T-helper 2 cell treated with Interferon-gamma antibody and Interleukin-4, amounts not matched to agents 5 μg/mL and 100 μg/mL, for 36 hours (primary cell): Measurements from ENCODE around the gene TRAPPC14.
"Not testable (repeated sequence)": the region's sequence is repeated elsewhere in the genome, so short reads cannot be mapped to it uniquely, and the experiment has no call there.

Source experiments
- DNase-seq: peaks from one replicate; pipeline ENCODE4 v3.0.0; 2021; ENCODE audit warnings: low spot score
- H3K27ac Mint-ChIP-seq: one replicate; pipeline ENCODE4 v1.8.0; 2021; ENCODE audit warnings: mild to moderate bottlenecking, mixed read lengths
- H3K27me3 Mint-ChIP-seq: one replicate; pipeline ENCODE4 v1.8.0; 2021; ENCODE audit warnings: low read depth, mixed read lengths
- H3K36me3 Mint-ChIP-seq: one replicate; pipeline ENCODE4 v1.8.0; 2021; ENCODE audit warnings: low read depth, mixed read lengths
- H3K4me1 Mint-ChIP-seq: one replicate; pipeline ENCODE4 v1.8.0; 2021; ENCODE audit warnings: low read depth, mixed read lengths
- H3K4me3 Mint-ChIP-seq: one replicate; pipeline ENCODE4 v1.8.0; 2022; ENCODE audit warnings: mild to moderate bottlenecking, moderate library complexity, mixed read lengths
- H3K9me3 Mint-ChIP-seq: one replicate; pipeline ENCODE4 v1.8.0; 2021; ENCODE audit warnings: mixed read lengths

The TRAPPC14 gene

GRCh38 chr7:100182616-100183015, 24.1 kb upstream of the TRAPPC14 start:
- H3K4me1 Mint-ChIP-seq, result peaks cover 36% of the 10 kb centered on the region

DNA sequence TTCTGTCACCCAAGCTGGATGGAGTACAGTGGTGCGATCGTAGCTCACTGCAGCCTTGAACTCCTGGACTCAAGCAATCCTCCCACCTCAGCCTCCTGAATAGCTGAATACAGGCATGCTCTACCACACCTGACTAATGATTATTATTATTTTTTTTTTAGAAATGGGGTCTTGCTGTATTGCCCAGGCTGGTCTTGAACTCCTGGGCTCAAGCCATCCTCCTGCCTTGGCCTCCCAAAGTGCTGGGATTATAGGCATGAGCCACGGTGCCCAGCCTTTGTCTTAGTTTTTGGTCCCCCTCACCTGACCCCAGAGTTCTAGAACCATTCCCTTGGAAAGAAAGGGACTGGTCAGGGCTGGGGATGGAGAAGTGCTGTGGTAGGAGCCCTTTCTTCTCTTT, 21.6 kb upstream of the TRAPPC14 start:
- H3K27ac Mint-ChIP-seq, result peak overlapping the region; percentile 89
- H3K4me1 Mint-ChIP-seq, result peaks cover 46% of the 10 kb centered on the region
- H3K27me3 Mint-ChIP-seq, DNase-seq, H3K9me3 Mint-ChIP-seq, H3K36me3 Mint-ChIP-seq: not testable (repeated sequence)
- peak overlapping the region; percentile 66 for H3K4me3 Mint-ChIP-seq

More at GRCh38 chr7:100182616-100183015, 24.1 kb upstream of the TRAPPC14 start:
- not testable (repeated sequence) for DNase-seq, H3K9me3 Mint-ChIP-seq, H3K27ac Mint-ChIP-seq, H3K27me3 Mint-ChIP-seq, H3K36me3 Mint-ChIP-seq
- peak overlapping the region; percentile 15 for H3K4me3 Mint-ChIP-seq

DNA sequence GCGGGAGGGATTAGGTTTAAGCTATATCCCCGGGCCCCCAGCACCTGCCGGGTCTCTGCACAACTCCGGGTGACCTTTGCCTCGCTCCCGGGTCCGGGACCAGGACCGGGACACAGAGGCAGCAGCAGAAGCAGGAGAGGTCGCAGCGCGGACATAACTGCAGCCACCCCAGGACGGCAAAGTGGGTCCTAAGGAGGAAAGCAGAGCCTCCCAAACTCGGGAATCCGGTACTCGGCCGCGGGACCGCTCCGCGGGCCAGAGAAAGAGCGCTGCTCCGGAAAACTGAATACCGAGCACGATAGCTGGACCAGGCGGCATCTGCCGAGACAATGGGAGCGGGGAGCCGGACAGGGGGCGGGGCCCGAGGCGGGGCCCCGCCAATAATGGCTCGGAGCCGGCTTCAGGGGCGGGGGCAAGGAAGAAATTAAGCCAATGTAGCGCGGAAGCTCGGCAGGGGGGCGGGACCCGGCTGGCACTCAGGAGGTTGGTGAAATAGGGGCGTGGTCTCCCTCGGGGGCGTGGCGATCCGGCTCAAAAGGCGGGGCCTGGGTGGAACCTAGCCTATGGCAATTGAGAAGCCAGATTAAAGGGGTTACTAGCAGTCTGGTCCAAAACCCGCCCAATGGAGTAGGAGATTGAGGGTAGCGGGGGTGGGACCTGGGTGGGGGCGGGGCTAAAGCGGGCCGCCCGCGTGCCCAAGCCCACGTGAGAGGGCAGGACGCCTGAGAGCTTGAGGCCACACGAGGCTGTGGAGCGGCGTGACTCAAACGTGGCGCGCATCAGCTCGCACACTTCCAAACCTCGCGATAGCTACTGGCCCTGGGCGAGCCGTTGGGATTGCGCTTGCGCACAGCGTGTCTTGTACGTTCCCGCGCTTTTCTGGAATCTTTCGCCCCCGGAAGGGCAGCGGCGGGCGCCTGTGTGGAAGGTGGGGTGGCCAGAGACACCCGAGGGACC, 18.8 kb upstream of the TRAPPC14 start, which contains the start of the genes GPC2 and STAG3:
GPC2 (minus strand) TSS at position 337 of the 957 bp plus-strand sequence; CDS start at position 155, 182 bp downstream.
STAG3 (plus strand) TSS at position 874 of the 957 bp plus-strand sequence. CDS start 2,639 bp downstream, outside the sequence.
- DNase-seq, result peak; percentile 98
- H3K27ac Mint-ChIP-seq, result peak within 1 kb of the TSS; percentile 73
- H3K27me3 Mint-ChIP-seq, result no peaks in the 10 kb centered on the region
- H3K4me1 Mint-ChIP-seq, result peaks cover 36% of the 10 kb centered on the region
- H3K36me3 Mint-ChIP-seq, result peaks cover 15% of the 10 kb centered on the region
- H3K9me3 Mint-ChIP-seq, result peaks cover 4% of the 10 kb centered on the region
- peak within 1 kb of the TSS; percentile 83 for H3K4me3 Mint-ChIP-seq

- no peak for DNase-seq
- Mint-ChIP-seq H3K9me3 (peaks cover 4% of the 10 kb centered on the region), H3K27ac (no peak overlapping the region), H3K4me1 (peaks cover 28% of the 10 kb centered on the region), H3K4me3 (peak overlapping the region; percentile 83), H3K27me3 (peaks cover 2% of the 10 kb centered on the region), H3K36me3 (peaks cover 10% of the 10 kb centered on the region)
Measured at GRCh38 chr7:100176096-100177044, 17.8 kb upstream of the TRAPPC14 start.

GRCh38 chr7:100175296-100175935, 16.9 kb upstream of the TRAPPC14 start:
- no peak for DNase-seq
- Mint-ChIP-seq H3K9me3 (peaks cover 2% of the 10 kb centered on the region), H3K27ac (no peak overlapping the region), H3K4me1 (peaks cover 25% of the 10 kb centered on the region), H3K36me3 (peaks cover 10% of the 10 kb centered on the region), H3K4me3 (peak overlapping the region; percentile 51), H3K27me3 (peaks cover 7% of the 10 kb centered on the region)

GRCh38 chr7:100174582-100174981, 16.1 kb upstream of the TRAPPC14 start:
- Mint-ChIP-seq H3K27me3 (peaks cover 9% of the 10 kb centered on the region), H3K4me3 (no peak overlapping the region), H3K27ac (no peak overlapping the region), H3K4me1 (peaks cover 27% of the 10 kb centered on the region), H3K9me3 (no peaks in the 10 kb centered on the region), H3K36me3 (peaks cover 8% of the 10 kb centered on the region)
- DNase-seq, result no peak

DNA sequence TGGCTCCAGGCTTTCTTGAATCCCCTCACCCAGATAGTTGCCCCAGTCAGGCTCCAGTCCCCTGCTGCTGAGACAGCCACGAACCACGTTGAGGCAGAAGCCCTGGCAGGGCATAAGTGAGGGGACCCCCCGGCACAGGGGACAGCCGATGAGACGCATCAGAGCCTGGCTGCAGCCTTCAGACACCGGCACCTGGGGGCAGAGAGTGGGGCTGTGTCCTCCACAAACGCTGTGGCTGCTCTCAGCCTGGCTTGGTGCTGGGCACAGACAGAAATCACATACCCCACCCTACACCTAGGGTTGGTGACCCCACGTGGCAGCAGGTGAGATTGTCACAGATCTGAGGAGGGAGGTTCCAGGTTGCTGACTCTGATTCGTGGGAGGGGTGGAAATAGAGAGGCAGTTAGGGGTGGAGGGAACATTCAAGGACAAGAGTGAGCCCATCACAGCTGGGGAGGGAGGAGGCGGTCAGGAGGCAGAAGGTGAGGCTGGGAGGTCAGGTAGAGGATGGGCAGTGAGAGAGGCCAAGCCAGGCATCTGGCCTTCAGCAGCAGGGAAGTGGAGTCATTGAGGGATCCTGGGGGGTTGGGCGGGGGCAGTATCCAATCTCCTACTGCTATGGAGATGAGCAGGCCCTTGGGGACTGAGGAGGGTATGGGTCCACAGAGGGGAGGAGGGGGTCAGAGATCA, 15.4 kb upstream of the TRAPPC14 start:
- H3K9me3 Mint-ChIP-seq, result no peaks in the 10 kb centered on the region
- H3K27ac Mint-ChIP-seq, result no peak overlapping the region
- H3K27me3 Mint-ChIP-seq, result peaks cover 11% of the 10 kb centered on the region
- H3K4me3 Mint-ChIP-seq, result no peak overlapping the region
- H3K4me1 Mint-ChIP-seq, result peaks cover 27% of the 10 kb centered on the region
- H3K36me3 Mint-ChIP-seq, result peaks cover 8% of the 10 kb centered on the region
- no peak for DNase-seq

GRCh38 chr7:100171840-100172239, 13.3 kb upstream of the TRAPPC14 start:
- no peaks in the 10 kb centered on the region for H3K9me3 Mint-ChIP-seq
- peaks cover 11% of the 10 kb centered on the region for H3K27me3 Mint-ChIP-seq
- H3K27ac Mint-ChIP-seq, result no peak overlapping the region
- peaks cover 45% of the 10 kb centered on the region for H3K4me1 Mint-ChIP-seq
- peak overlapping the region; percentile 61 for H3K4me3 Mint-ChIP-seq
- H3K36me3 Mint-ChIP-seq, result peaks cover 8% of the 10 kb centered on the region
- no peak for DNase-seq

DNA sequence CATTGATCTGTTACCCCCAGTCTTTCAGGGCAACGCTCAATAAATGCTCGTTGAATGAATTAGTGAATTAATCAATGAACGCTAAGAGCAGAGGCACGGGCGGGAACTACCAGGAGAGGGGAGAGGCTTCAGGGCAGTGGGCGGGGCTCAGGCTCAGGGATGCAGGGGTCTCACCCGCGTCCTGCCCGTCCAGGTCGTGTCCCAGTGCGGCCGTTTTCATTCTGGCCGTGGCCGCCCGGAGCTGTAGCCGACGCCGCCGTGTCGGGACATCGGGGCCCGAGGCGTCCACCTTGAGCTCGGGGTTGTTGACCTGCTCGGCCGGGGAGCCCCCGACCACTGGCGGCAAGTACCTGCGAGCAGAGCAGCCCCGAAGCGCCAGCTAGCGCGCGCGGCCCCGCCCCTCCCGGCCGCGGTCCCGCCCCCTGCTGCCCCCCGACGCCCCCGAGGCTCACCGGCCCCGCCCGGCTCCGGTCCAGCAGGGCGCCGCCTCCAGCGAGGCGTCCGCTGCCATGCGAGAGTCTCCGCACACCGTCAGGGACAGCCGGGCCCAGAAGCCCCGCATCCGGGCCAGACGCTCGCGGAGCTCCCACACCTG, 12.7 kb upstream of the TRAPPC14 start:
- peak overlapping the region; percentile 70 for H3K4me3 Mint-ChIP-seq
- no peak for DNase-seq
- H3K27me3 Mint-ChIP-seq, result peaks cover 11% of the 10 kb centered on the region
- peaks cover 45% of the 10 kb centered on the region for H3K4me1 Mint-ChIP-seq
- no peaks in the 10 kb centered on the region for H3K9me3 Mint-ChIP-seq
- H3K36me3 Mint-ChIP-seq, result peaks cover 8% of the 10 kb centered on the region
- no peak overlapping the region for H3K27ac Mint-ChIP-seq

GRCh38 chr7:100170101-100170897, 11.8 kb upstream of the TRAPPC14 start:
- DNase-seq, result no peak
- Mint-ChIP-seq H3K4me1 (peaks cover 46% of the 10 kb centered on the region), H3K36me3 (peaks cover 8% of the 10 kb centered on the region), H3K4me3 (peak overlapping the region; percentile 70), H3K27me3 (peaks cover 11% of the 10 kb centered on the region), H3K27ac (peak overlapping the region; percentile 60), H3K9me3 (no peaks in the 10 kb centered on the region)

DNA sequence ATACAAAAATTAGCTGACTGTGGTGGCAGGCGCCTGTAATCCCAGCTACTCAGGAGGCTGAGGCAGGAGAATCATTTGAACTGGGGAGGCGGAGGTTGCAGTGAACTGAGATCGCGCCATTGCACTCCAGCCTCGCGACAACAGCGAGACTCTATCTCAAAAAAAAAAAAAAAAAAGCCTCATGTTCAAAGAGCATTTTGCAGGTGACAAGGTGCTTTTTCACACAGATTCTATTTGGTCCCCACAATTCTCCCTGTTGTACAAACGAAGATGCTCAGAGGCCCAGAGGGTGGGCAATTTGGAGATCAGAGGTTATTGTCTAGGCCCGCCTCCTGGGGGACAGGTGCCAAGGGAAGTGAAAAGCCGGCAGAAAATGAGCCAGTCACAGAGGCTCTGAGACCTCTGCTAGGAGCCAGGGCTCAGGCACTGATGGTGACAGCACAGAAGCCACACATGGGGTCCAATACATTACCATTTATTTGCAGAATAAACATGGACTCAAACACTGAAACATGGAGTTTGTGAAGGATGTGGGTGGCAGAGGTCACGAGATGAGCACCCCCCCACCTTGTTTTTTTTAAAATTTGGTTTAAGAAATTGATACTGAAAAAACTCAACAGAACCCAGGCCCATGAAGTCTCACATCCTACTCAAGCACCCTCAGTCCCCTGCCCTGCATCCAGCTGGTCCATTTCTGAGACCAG, 10.8 kb upstream of the TRAPPC14 start:
- H3K27me3 Mint-ChIP-seq, result peaks cover 11% of the 10 kb centered on the region
- H3K27ac Mint-ChIP-seq, result peak overlapping the region; percentile 67
- H3K36me3 Mint-ChIP-seq, result peaks cover 8% of the 10 kb centered on the region
- DNase-seq, result no peak
- no peaks in the 10 kb centered on the region for H3K9me3 Mint-ChIP-seq
- H3K4me3 Mint-ChIP-seq, result peak overlapping the region; percentile 71
- H3K4me1 Mint-ChIP-seq, result peaks cover 46% of the 10 kb centered on the region
